GM12892 (cell line): Measurements from ENCODE around the gene KIRREL3.

Experiments
- POLR2A ChIP-seq: IDR thresholded peaks from 2 replicates; pipeline ENCODE4 v1.6.1; 2011; ENCODE audit warnings: low read depth, low read length, control low read depth
- POLR2AphosphoS5 ChIP-seq: IDR thresholded peaks from 2 replicates; pipeline ENCODE4 v1.6.1; 2011; ENCODE audit warnings: low read depth, low read length, control low read depth

DNA sequence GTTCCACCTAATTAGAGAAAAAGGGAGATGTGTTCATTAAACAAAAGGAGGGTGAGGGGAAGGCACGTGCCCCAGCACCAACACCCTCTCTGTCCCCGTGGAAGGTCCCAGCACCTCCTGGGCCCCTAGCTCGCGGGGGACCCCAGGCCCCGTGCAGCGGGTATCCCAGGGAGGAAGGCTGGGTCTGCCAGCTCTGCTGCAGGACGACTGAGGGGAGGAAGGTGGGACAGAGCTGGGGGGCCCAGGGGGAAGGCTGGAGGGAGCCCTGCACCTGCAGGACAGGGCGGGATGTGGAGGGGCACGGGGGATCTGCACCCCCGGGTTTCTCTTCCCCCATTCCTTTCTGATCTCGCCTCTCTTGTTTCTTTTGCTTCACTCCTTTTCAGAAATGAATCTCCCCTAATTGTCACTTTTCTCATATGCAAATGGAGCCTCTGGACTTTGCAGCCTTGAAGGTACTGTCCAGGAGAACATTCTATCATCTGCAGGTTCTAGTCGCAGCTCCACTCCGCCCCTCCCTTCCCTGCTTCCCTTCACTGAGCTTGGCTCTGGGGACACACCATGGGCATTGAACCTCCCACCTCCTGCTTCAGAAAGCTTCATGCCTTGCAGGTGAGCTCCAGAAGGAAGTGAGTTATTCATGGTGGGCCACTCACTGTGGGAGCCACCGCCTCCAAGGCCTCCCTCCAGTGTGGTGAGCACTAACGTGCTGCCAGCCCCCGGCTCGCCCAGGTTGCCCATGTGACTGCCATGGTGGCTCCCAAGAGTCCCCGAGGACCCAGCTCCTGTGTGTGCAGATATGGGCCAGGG is 534.1 kb downstream of the KIRREL3 start:
- no peak for TF ChIP-seq POLR2AphosphoS5
- no peak for TF ChIP-seq POLR2A
